ENCODE results near the gene HOXA7.

Gene HOXA7

GRCh38 chr7:27176962-27177794, 20.7 kb upstream of the HOXA7 start:
- Histone ChIP-seq H3K79me2 (ENCODE audit: insufficient read depth, low read depth) (no peaks in the 10 kb centered on the region), H3K27me3 (ENCODE audit: insufficient read depth, low read depth) (peaks cover 7% of the 10 kb centered on the region; the same call in 1 of the 2 replicates), H3K4me1 (ENCODE audit: low read depth, poor library complexity, severe bottlenecking) (peaks cover 3% of the 10 kb centered on the region), H3K27ac (no peak overlapping the region), H3K4me2 (no peak overlapping the region), H4K20me1 (ENCODE audit: insufficient read depth) (no peaks in the 10 kb centered on the region), H3K36me3 (ENCODE audit: insufficient read depth) (no peaks in the 10 kb centered on the region), H2AFZ (ENCODE audit: low read depth) (no peak overlapping the region), H3K4me3 (IDR thresholded peaks at IDR 0.05; ENCODE audit: insufficient read depth, low read depth, low read length) (no peak overlapping the region), H3K9ac (no peak overlapping the region)
- no peak for TF ChIP-seq CTCF (conservative IDR thresholded peaks at IDR 0.05; ENCODE audit: low read depth, low read length)

DNA sequence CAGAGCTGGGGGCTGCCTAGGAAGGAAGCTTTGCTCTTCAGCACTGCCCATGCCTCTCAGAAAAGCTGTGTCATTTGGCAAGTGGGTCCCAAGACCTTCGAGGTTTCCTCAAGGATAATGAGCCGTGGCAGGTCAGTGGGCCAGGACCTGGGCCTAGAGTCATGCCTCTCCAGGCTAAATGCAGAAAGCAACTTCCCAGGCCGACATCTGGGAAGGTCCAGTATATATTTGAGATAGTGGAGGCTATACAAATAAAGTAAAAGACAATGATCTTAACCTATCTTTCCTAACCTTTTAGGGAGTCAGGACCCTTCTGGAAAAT, 20.0 kb upstream of the HOXA7 start:
- Histone ChIP-seq H3K4me2 (no peak overlapping the region), H3K9ac (no peak overlapping the region), H3K27me3 (ENCODE audit: insufficient read depth, low read depth) (peaks cover 7% of the 10 kb centered on the region; the same call in 1 of the 2 replicates), H3K36me3 (ENCODE audit: insufficient read depth) (no peaks in the 10 kb centered on the region), H3K79me2 (ENCODE audit: insufficient read depth, low read depth) (no peaks in the 10 kb centered on the region), H3K4me3 (IDR thresholded peaks at IDR 0.05; ENCODE audit: insufficient read depth, low read depth, low read length) (no peak overlapping the region), H4K20me1 (ENCODE audit: insufficient read depth) (no peaks in the 10 kb centered on the region), H3K4me1 (ENCODE audit: low read depth, poor library complexity, severe bottlenecking) (peaks cover 10% of the 10 kb centered on the region), H2AFZ (ENCODE audit: low read depth) (no peak overlapping the region), H3K27ac (no peak overlapping the region)
- no peak for TF ChIP-seq CTCF (conservative IDR thresholded peaks at IDR 0.05; ENCODE audit: low read depth, low read length)

- H3K36me3 ChIP-seq (ENCODE audit: insufficient read depth), result no peaks in the 10 kb centered on the region
- no peak overlapping the region for H3K4me2 ChIP-seq
- no peaks in the 10 kb centered on the region for H3K79me2 ChIP-seq (ENCODE audit: insufficient read depth, low read depth)
- H3K4me3 ChIP-seq (IDR thresholded peaks at IDR 0.05; ENCODE audit: insufficient read depth, low read depth, low read length), result no peak overlapping the region
- peaks cover 11% of the 10 kb centered on the region; the same call in 1 of the 2 replicates for H3K27me3 ChIP-seq (ENCODE audit: insufficient read depth, low read depth)
- H3K4me1 ChIP-seq (ENCODE audit: low read depth, poor library complexity, severe bottlenecking), result peaks cover 16% of the 10 kb centered on the region
- H4K20me1 ChIP-seq (ENCODE audit: insufficient read depth), result no peaks in the 10 kb centered on the region
- H3K9ac ChIP-seq, result no peak overlapping the region
- H3K27ac ChIP-seq, result no peak overlapping the region
- H2AFZ ChIP-seq (ENCODE audit: low read depth), result no peak overlapping the region
- no peak for TF ChIP-seq CTCF (conservative IDR thresholded peaks at IDR 0.05; ENCODE audit: low read depth, low read length)
Measured at GRCh38 chr7:27175626-27176523, 19.4 kb upstream of the HOXA7 start.

GRCh38 chr7:27174874-27175625, 18.6 kb upstream of the HOXA7 start:
- Histone ChIP-seq H3K27me3 (ENCODE audit: insufficient read depth, low read depth) (peaks cover 15% of the 10 kb centered on the region; the same call in 1 of the 2 replicates), H3K27ac (no peak overlapping the region), H3K9ac (no peak overlapping the region)

More at GRCh38 chr7:27174874-27175625, 18.6 kb upstream of the HOXA7 start:
- no peak overlapping the region for H2AFZ ChIP-seq (ENCODE audit: low read depth)
- no peaks in the 10 kb centered on the region for H4K20me1 ChIP-seq (ENCODE audit: insufficient read depth)
- no peaks in the 10 kb centered on the region for H3K36me3 ChIP-seq (ENCODE audit: insufficient read depth)
- H3K4me3 ChIP-seq (IDR thresholded peaks at IDR 0.05; ENCODE audit: insufficient read depth, low read depth, low read length), result no peak overlapping the region
- H3K4me1 ChIP-seq (ENCODE audit: low read depth, poor library complexity, severe bottlenecking), result peaks cover 17% of the 10 kb centered on the region
- no peak overlapping the region for H3K4me2 ChIP-seq
- TF ChIP-seq CTCF (conservative IDR thresholded peaks at IDR 0.05; ENCODE audit: low read depth, low read length), result no peak
- no peaks in the 10 kb centered on the region for H3K79me2 ChIP-seq (ENCODE audit: insufficient read depth, low read depth)

All from KMS-11 (cell line).